Cerebellar cortex (tissue), 1 donor: ENCODE measurements around the gene MAGEH1.
"Not testable (repeated sequence)": the region's sequence is repeated elsewhere in the genome, so short reads cannot be mapped to it uniquely, and the experiment has no call there.

ENCODE experiments used
- DNase-seq: peaks from one replicate; pipeline ENCODE4 v3.0.0-alpha.2; 2015; ENCODE audit warnings: low spot score

MAGEH1 gene, protein sequence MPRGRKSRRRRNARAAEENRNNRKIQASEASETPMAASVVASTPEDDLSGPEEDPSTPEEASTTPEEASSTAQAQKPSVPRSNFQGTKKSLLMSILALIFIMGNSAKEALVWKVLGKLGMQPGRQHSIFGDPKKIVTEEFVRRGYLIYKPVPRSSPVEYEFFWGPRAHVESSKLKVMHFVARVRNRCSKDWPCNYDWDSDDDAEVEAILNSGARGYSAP

DNA sequence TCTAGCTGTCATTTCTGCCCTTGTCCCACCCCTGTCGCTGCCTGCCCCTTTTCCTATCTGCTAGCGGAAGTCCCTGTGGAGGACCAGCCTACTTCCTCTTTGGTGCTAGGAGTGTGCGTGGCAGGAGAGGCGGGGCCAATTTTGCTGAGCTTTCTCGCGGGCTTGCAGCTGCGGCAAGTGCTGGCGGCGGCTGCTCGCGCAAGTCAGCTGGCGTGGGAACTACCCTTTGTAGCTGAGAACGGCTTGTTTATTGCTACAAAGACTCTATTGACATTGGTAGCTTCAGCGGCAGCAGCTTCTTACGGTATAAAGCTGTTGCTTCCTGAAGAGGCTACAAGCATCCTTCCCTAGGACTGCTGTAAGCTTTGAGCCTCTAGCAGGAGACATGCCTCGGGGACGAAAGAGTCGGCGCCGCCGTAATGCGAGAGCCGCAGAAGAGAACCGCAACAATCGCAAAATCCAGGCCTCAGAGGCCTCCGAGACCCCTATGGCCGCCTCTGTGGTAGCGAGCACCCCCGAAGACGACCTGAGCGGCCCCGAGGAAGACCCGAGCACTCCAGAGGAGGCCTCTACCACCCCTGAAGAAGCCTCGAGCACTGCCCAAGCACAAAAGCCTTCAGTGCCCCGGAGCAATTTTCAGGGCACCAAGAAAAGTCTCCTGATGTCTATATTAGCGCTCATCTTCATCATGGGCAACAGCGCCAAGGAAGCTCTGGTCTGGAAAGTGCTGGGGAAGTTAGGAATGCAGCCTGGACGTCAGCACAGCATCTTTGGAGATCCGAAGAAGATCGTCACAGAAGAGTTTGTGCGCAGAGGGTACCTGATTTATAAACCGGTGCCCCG lies at the start of gene MAGEH1:
TSS of gene MAGEH1 (plus strand) at position 138 of the 843 bp plus-strand sequence. CDS start at position 386, 248 bp downstream.
- DNase-seq, result peak; percentile 92

DNA sequence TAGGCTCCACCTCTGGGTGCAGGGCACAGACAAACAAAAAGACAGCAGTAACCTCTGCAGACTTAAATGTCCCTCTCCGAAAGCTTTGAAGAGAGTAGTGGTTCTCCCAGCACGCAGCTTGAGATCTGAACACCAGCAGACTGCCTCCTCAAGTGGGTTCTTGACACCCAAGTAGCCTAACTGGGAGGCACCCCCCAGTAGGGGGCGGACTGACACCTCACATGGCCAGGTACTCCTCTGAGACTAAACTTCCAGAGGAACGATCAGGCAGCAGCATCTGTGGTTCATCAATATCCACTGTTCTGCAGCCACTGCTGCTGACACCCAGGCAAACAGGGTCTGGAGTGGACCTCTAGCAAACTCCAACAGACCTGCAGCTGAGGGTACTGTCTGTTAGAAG lies 24.8 kb upstream of the MAGEH1 start:
- DNase-seq, result not testable (repeated sequence)

DNA sequence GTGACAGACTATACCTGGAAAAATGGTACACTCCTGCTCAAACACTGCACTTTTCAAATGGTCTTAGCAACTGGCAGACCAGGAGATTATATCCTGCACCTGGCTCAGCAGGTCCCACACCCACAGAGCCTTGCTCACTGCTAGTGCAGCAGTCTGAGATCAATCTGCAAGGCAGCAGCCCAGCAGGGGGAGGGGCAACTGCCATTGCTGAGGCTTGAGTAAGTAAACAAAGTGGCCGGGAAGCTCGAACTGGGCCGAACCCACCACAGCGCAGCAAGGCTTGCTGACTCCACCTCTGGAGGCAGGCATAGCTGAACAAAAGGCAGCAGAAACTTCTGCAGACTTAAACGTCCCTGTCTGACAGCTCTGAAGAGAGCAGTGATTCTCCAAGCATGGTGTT lies 8.5 kb upstream of the MAGEH1 start:
- DNase-seq, result not testable (repeated sequence)

DNA sequence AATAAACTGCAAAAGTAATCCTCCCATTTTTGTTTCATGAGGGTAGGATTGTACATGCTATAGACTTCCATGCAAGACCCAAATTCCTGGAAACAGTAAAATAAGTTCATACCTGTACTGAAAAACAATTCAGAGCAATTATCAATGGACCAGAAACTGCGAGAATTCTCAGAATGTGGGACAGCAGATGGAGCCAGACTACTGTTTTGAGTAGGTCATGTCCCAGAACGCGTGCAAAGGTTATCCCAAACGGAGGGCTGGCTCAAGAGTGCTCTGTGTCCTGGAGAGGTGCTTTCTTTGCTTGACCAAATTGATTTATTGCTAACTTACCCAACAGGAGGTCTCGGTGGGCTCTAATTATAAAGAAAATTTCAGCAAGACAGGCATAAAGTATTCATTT lies 1.7 kb upstream of the MAGEH1 start:
- peak; percentile 31 for DNase-seq

DNA sequence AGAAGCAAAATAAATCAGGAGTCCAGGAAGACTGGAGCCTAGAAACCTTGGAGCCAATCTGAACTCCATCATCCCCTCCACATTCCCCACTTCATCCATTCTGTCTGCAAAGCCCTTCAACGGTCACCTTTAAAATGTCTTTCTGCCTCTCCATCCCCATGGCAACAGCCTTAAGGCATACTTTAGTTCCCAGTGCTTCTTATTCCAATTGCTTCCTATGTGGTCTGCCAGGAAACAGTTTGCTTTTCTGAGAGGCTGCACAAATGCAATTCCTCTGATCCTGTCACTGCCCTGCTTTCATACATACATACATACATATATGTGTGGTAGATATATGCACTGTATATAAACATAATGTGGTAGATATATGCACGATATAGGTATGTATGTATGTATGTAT lies 786 bp upstream of the MAGEH1 start:
- peak; percentile 9 for DNase-seq

DNA sequence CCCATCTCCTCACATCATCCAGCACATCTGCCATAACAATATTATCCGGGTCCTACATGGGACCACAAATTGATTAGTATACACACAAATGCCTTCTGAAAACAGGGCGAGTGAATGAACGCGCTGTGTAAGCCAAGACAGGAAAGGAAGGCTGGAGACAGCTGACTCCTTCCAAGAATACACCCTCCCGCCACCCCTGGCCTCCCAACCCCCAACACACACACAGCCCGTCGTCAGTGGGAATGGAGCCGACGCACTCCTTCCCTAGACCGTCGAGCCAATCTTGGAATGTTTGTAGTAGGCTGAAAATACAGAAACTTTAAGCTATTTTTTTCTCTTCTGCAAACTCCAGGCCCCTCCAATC lies 319 bp upstream of the MAGEH1 start:
- no peak for DNase-seq

DNA sequence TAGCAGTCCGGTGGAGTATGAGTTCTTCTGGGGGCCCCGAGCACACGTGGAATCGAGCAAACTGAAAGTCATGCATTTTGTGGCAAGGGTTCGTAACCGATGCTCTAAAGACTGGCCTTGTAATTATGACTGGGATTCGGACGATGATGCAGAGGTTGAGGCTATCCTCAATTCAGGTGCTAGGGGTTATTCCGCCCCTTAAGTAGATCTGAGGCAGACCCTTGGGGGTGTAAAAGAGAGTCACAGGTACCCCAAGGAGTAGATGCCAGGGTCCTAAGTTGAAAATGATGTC lies 852 bp downstream of the MAGEH1 start:
- no peak for DNase-seq

DNA sequence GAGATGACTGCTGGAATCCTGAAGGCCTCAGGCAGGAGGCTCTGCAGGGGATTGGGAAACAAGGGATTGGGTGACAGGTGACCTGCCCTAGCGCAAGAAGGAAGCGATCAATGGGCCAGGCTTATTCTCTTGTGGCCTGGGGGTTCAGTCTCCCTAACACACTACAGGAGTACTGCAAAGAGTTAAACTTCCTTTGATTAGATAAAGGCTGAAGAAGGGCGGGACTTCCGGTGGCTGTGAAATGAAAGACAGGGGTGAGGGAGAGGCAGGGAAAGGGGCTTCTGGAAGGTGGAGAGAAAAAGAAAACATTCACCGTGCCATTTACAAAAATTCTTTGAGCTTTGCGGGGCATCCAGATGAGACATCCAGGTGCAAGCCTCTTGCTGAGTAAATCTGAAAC lies 3.8 kb downstream of the MAGEH1 start:
- DNase-seq, result not testable (repeated sequence)

DNA sequence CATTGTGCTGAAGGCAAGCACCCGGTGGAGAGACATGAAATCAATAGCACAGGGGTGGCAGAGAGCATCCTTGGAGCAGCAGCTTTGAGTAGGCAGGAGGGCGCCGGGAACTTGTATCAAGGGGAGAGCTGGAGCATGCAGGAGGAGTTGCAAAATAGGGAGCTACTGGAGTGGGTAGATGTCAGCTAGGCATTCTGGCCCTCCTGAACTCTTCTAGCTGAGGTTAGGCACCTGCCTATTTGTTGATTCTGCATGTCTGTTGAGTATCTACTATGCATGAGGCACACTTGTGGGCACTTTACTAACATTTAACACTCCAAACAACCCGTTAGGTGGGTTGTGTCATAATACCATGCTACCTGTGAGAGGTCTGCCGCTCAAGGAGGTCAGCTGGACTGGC lies 7.5 kb downstream of the MAGEH1 start:
- not testable (repeated sequence) for DNase-seq

DNA sequence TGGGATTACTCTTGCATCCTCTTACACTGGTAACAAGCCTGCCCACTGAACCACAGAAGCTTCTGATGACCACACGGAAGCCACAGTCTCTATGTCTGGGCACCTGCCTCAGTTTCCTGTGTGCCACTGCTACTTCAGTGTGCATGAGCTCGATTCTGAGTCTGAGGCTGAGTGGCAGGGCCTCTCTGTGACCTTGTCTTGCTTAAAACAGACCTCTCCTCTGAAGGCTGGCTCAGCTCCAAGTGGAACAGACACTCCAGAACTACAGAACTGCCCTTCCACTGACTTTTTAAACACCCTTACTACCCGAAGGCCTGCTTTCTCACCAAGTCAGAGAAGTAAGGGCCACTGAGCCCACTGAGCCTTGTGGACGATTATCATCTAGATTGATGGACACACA lies 8.0 kb downstream of the MAGEH1 start:
- DNase-seq, result not testable (repeated sequence)

DNA sequence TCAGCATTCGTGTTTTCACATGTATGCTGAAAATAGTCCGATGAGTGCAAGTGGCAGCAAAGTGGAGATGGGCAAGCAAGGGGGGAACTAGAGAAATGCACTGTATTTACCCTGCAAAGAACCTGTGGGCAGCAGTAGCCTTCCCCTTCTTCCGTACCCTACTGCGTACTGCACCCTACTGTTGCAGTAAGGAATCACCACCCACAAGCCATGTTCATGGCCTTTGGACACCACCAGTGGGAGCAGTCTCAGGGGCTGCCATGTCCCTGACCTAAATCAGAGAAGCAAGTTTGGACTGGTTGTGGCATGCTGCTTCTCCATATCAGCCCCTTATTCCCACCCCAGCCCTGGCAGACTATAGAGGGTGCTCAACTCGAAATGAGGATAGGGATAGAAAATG lies 12.1 kb downstream of the MAGEH1 start:
- not testable (repeated sequence) for DNase-seq

DNA sequence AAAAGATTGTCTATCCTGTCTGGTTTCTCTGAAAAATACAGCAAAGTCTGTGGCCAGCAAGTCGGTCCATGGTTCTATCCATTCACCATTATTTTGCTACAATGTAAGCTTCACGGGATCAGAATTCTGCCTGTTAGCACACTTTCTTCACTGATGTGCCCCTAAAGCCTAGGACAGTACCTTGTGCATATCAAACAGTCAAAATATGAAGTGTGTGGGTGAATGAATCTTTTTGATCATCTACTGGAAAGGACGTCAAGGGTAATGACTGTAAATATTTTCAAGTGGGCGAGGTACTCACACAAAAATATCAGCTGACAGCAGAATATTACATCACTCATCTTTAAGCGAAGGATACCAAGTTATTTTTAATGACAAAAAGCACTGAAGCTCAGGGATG lies 13.2 kb downstream of the MAGEH1 start:
- not testable (repeated sequence) for DNase-seq

DNA sequence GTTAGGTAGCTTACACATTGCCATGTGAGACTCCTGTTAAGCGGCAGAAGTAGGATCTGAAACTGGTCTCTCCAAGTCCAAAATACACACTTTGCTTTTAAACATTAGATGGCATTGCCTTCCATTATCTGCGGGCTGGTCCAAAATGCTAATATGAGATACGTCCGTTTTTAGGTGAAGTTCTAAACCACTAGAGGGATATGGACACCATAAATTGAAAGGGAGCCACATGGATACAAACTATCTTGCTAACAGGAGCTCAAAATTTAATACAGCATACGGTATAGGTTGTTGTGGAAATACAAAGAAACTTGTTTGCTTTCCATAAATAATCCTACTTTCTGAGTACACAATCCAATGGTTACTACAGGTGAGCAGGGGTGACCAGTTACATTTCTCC lies 13.9 kb downstream of the MAGEH1 start:
- not testable (repeated sequence) for DNase-seq

DNA sequence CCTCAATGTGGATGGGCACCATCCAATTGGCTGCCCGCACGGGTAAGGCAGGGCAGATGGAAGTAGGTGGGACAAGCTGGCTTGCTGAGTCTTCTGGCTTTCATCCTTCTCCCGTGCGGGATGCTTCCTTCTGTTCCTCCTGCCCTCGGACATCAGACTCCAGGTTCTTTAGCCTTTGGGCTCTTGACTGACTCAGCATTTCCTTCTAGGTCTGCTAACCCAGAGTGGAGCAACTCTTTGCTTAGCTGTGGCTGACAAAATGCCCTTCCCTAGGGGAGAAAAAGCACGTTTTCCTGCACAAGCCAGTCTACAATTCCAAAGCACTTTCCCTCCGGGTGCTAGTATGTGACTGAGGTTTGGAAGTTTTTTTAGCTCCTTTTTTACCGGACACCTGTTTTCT lies 28.0 kb downstream of the MAGEH1 start:
- not testable (repeated sequence) for DNase-seq

DNA sequence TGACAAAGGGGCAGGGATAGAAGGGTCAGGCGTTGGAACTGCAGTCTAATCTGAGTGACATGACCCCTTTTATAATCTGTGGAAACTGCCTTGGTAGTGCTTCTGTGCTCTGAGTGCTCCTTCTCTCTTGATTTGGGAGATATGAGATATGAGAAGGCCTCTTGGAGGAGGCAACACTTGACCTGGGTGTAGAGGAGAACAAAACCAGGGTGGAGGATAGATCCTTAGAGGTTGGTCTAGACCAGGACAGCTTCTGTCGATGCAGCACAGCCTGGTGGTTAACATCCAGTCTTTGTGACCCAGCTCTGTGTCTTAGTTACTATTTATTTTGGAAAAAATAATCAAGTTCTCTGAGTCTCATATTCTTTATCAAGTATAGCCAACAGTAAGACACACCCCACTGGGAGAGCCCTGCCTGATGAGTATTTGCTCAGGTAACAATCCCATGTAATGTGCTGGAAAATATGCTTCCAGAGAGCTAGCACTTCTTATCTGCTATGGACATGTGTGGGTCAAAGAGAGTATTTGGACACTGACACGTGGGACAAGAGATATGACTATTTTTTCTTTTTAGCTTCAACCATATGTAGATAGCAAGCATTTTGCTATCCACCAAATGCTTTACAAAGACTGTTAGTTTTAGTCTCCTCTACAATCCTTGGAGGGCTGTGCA lies 28.6 kb downstream of the MAGEH1 start:
- no peak for DNase-seq

DNA sequence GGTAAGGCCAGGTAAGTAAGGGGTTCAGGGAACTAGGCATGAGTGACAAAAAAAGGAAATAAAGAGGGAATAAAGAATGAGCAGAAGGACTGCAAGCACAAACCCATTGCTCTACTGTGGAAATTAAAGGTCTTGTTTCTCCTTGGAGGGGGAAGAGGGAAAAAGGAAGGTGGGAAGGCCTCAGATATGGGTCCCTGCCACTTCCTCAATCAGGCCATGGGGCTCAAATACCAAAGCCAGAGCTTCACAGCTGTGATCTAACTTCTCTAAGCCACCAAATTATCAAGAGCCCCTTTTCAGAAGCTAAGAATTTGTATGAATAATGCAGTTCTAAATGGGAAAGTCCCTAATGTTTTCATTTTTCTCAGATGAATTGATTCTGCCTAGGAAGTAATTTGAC lies 33.0 kb downstream of the MAGEH1 start:
- no peak for DNase-seq

DNA sequence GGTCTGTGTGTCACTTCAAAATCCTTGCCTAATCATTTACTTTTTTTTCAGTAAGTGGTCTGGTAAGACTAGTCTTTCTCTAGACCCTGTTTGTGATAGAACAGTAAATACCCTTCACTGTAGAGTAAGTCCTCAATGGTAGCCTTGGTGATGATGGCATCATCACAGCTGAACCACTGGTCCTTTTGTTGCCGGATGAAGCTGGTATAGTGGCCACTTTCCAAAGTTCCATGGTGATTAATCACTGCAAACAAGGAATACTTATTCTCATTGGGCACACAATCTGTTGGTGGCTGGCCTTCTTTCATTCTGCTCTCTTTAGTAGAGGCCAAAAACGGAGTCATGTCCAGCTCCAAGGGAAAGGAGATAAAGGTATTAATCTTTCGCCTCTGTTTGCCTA lies 34.8 kb downstream of the MAGEH1 start:
- DNase-seq, result no peak

DNA sequence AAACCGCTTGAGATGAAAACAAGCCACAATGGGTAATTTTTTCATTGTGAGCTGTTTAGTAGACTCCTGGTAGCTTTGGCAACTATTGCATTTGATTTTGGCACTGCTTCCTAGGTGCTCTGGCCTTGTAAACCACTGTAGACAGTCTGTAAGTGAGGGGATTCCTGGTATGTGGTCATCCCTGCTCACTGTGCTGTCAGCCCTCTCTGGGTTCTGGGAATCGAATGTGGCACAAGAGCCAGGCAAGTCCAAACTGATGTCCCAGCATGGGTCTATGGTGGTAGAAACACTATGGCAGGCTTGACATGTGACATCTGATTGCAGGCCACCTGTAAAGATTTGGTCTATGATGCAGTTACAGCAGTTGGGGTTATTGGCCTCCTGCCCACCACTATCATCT lies 35.2 kb downstream of the MAGEH1 start:
- no peak for DNase-seq

DNA sequence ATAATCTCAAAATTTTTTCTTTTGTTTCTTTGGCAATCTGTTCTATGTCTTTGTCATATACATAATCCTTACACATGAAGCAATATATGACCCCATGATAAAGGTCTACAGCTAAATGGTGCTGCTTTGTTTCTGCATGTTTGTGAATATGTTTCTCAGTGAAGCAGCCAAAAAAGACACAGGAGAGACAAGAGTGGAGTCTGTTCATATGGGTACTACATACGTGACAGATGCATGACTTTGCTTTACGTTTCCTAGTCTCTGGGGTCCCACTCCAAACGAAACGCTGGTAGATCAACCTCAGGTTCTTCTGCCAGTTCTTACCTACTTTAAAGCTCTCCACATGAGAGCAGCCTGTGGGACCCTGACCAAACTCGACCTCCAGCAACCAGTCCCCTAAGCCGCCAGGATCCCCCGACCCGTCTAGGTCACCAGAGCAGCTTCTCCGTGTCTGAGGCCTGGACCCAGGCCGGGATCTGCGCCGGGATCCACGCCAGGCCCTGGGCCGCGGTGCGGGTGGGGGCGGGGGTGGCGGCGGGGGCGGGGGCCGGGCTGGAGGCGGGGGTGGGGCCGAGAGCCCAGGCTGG lies 36.2 kb downstream of the MAGEH1 start:
- DNase-seq, result peak; percentile 15

DNA sequence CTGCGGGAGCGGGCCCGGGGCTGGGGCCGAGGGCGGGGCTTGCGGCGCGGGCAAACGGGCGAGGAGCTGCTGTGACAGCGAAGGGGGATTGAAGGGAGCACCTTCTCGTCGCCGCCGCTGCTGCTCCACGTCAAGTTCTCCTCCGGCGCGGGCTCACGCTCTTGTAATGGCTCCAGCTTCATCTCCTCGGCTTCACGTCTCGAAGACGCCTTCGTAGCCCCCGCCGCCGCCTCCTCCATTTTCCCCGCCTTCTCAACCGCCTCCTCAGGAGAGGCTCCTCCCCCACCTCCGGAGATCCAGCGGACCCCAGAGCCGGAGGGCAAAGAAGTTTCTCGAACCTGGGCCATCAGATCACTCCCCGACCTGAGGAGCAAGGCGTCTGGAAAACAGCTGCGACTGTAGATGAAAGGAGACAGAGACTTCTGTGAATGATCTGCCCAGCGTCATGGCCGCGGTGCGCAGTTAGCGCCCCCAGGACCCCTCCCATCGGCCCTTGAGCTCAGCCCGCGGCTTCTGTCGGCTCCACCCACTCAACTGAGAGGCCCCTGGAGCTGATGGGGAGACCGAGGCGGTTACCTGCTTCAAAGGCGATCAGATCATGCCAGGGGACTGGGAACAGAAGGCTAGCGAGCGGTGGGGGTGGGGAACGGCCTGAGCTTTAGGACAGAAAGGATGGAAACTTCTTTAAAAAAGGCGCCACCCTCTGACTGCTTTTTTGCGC lies 36.8 kb downstream of the MAGEH1 start:
- peak; percentile 76 for DNase-seq

DNA sequence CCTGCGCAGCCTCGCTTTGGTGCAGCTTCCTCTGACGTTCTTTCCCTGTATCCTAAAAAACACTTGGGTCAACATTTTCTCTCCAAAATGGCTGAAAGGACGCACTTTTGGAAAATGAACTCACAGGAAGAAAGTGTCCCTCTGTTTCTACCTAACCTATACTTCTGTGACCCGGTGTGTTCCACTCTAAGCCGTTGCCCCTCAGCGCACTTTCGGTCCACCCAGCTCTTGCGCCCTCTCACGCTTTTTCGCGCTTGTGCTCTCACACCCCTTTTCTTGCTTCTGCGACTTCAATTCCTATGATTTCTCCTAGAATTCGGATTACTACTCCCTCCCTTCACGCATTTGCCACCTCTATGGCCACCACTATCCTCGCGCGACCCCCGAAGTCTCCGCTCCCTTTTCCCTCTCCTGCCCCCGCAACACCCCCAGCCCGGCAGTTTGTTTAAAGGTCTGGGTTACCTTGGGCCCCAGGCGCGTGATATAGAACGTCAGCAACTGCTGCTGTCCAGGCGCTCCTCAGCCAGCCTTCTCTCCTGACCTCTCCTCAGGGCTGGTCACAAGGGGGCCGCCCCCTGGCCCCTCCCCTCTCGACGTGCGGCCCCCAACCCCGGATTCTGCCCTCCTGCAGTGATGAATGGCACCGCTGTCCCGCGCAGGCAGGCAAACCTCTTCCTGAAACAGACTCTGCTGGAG lies 37.5 kb downstream of the MAGEH1 start, which contains the start of gene USP51:
TSS of gene USP51 (minus strand) at position 535 of the 696 bp plus-strand sequence. CDS start 909 bp downstream, outside the sequence.
- peak; percentile 51 for DNase-seq
